K562 (cell line): ENCODE results near the gene TRIM69. TPM values are rescaled to one million over a fixed set of nuclear protein-coding genes. Genes with fewer than 3 reads are reported as not detected.

Experiments used
- ATAC-seq: fragments of 200-7000 bp; cut with Tn5 transposase; 3 replicates; pipeline ENCODE4 v1.9.1; 2020; ENCODE audit warnings: moderate library complexity
- BruUV-seq: library from RNA; stranded (reverse); fragments of 400-500 nt; replicated peaks from 2 replicates; lab custom pipeline; 2021; lab: Mats Ljungman, UMichigan
- CTCF ChIA-PET: fragments of 300-600 bp; formaldehyde crosslinking; extraction: SDS; loops from one replicate; lab custom pipeline; 2021; ENCODE audit warnings: low intra/inter-chr PET ratio; lab: Yijun Ruan, JAX
- POLR2A ChIA-PET: fragments of 300-600, 350-650 bp; sonication (Branson Sonifier 250); formaldehyde crosslinking; extraction: SDS; loops from one replicate; lab custom pipeline; 2021; ENCODE audit warnings: antibody characterized with exemption, inconsistent platforms; lab: Yijun Ruan, JAX
- DNase-seq, 4 experiments: peaks; one replicate each; pipeline versions ENCODE4 v3.0.0 to v3.0.0-alpha.2; 2011 to 2018; ENCODE audit warnings: low spot score in 3 of 4, mixed read lengths in 3 of 4; ENCODE audit errors: extremely low read depth in 1 of 4
- FAIRE-seq: peaks from 2 replicates; lab custom pipeline; 2011; peaks lifted over from hg19 to GRCh38; lab: Jason Lieb, UNC
- H2AFZ ChIP-seq: 2 replicates; pipeline ENCODE4 v1.6.0; 2011; ENCODE audit warnings: low read depth, low read length, control low read depth, inconsistent platforms
- H3K27ac ChIP-seq: fragments of 200-600 bp; 3 replicates; pipeline ENCODE4 v1.8.0; 2011; ENCODE audit warnings: low read depth, mild to moderate bottlenecking, control low read depth, inconsistent platforms, low read length, moderate library complexity, mixed read lengths; ENCODE audit errors: extremely low read depth
- H3K27me3 ChIP-seq, 2 experiments: fragments of 300-600 bp in 1 of 2; 2 replicates in 1 of 2; 3 replicates in 1 of 2; pipeline versions ENCODE4 v1.6.0 to v1.8.0; 2011; ENCODE audit warnings: inconsistent platforms in 2 of 2, low read length in 2 of 2, mild to moderate bottlenecking in 1 of 2, mixed read lengths in 1 of 2, moderate library complexity in 1 of 2; ENCODE audit not compliant: control insufficient read depth in 2 of 2, insufficient read depth in 2 of 2
- H3K36me3 ChIP-seq: fragments of 300-600 bp; 3 replicates; pipeline ENCODE4 v1.8.0; 2011; ENCODE audit warnings: mild to moderate bottlenecking, low read length, inconsistent platforms; ENCODE audit not compliant: control insufficient read depth, insufficient read depth
- H3K4me1 ChIP-seq, 2 experiments: fragments of 200-600 bp in 1 of 2; replicated peaks in 1 of 2; 2 replicates in 1 of 2; 3 replicates in 1 of 2; pipeline versions ENCODE4 v1.5.1 to v1.8.0; 2011; ENCODE audit warnings: inconsistent platforms in 2 of 2, low read length in 2 of 2, mild to moderate bottlenecking in 1 of 2, mixed read lengths in 1 of 2, moderate library complexity in 1 of 2; ENCODE audit not compliant: control insufficient read depth in 2 of 2, insufficient read depth in 2 of 2
- H3K4me2 ChIP-seq: 2 replicates; pipeline ENCODE4 v1.6.1; 2011; ENCODE audit warnings: low read length, control low read depth, inconsistent platforms, mixed read lengths; ENCODE audit not compliant: insufficient read depth
- H3K4me3 ChIP-seq: fragments of 200-600 bp; sonication (generic), shearing (Covaris generic); 2 replicates; pipeline ENCODE4 v1.5.1; 2016; ENCODE audit warnings: control low read depth, inconsistent platforms
- H3K79me2 ChIP-seq: fragments of 200-600 bp; 3 replicates; pipeline ENCODE4 v1.8.0; 2011; ENCODE audit warnings: low read length, inconsistent platforms; ENCODE audit not compliant: control insufficient read depth, insufficient read depth
- H3K9ac ChIP-seq, 2 experiments: 2 replicates each; pipeline versions ENCODE4 v1.6.0 to v1.6.1; 2011; ENCODE audit warnings: low read depth in 2 of 2, low read length in 2 of 2, control low read depth in 1 of 2, inconsistent platforms in 1 of 2, mild to moderate bottlenecking in 1 of 2, mixed read lengths in 1 of 2; ENCODE audit not compliant: insufficient read depth in 1 of 2
- H3K9me1 ChIP-seq: one replicate; pipeline ENCODE4 v1.6.0; 2011; ENCODE audit warnings: inconsistent platforms, mild to moderate bottlenecking, low read length, moderate library complexity; ENCODE audit not compliant: control insufficient read depth, insufficient read depth
- H3K9me3 ChIP-seq: replicated peaks from 2 replicates; pipeline ENCODE4 v1.5.1; 2011; ENCODE audit warnings: low read depth, low read length, inconsistent platforms; ENCODE audit not compliant: control insufficient read depth, insufficient read depth
- H4K20me1 ChIP-seq: replicated peaks from 2 replicates; pipeline ENCODE4 v1.6.1; 2011; ENCODE audit warnings: low read length, inconsistent platforms, mixed read lengths; ENCODE audit not compliant: control insufficient read depth, insufficient read depth
- ARID1B ChIP-seq: fragments of 450-650 bp; IDR thresholded peaks from 2 replicates; pipeline ENCODE4 v1.6.1; 2016; ENCODE audit warnings: antibody characterized with exemption, mild to moderate bottlenecking, inconsistent platforms
- CLOCK ChIP-seq: fragments of 250-450 bp; sonication (Bioruptor Pico); IDR thresholded peaks from 2 replicates; pipeline ENCODE4 v1.4.0; 2020; ENCODE audit warnings: mild to moderate bottlenecking, moderate library complexity, borderline replicate concordance
- HOXB6 ChIP-seq: fragments of 250-450 bp; sonication (Bioruptor Pico); IDR thresholded peaks from 2 replicates; pipeline ENCODE4 v1.5.1; 2022; ENCODE audit warnings: mild to moderate bottlenecking, borderline replicate concordance
- MYBL2 ChIP-seq, 2 experiments: fragments of 450-650 bp in 1 of 2; sonication (generic) in 1 of 2; formaldehyde crosslinking in 1 of 2; IDR thresholded peaks; 2 replicates each; pipeline versions ENCODE4 v1.6.1 to v1.8.1; 2017 to 2022; ENCODE audit warnings: borderline replicate concordance in 1 of 2, inconsistent platforms in 1 of 2, low read depth in 1 of 2, mild to moderate bottlenecking in 1 of 2, missing genetic modification reagents in 1 of 2, moderate library complexity in 1 of 2
- NCOA4 ChIP-seq: fragments of 450-650 bp; IDR thresholded peaks from 2 replicates; pipeline ENCODE4 v1.6.1; 2018; ENCODE audit warnings: mild to moderate bottlenecking; ENCODE audit not compliant: partially characterized antibody
- NONO ChIP-seq, 2 experiments: fragments of 200-400 bp in 1 of 2; fragments of 450-650 bp in 1 of 2; formaldehyde crosslinking in 1 of 2; IDR thresholded peaks; 2 replicates each; pipeline ENCODE4 v1.6.1; 2017; ENCODE audit warnings: low read depth in 2 of 2, mild to moderate bottlenecking in 2 of 2, moderate library complexity in 2 of 2, low read length in 1 of 2
- POLR2H ChIP-seq: IDR thresholded peaks from 2 replicates; pipeline ENCODE4 v1.6.1; 2016; ENCODE audit warnings: missing genetic modification characterization, low read depth, mild to moderate bottlenecking, control low read depth, missing compliant biosample characterization, moderate library complexity
- PPARD ChIP-seq: fragments of 250-450 bp; sonication (Bioruptor Pico); IDR thresholded peaks from 2 replicates; pipeline ENCODE4 v1.8.0; 2022; ENCODE audit warnings: inconsistent platforms, mild to moderate bottlenecking, moderate library complexity
- RB1 ChIP-seq: fragments of 450-650 bp; IDR thresholded peaks from 2 replicates; pipeline ENCODE4 v1.6.1; 2017; ENCODE audit warnings: low read depth, mild to moderate bottlenecking
- RBFOX2 ChIP-seq: fragments of 200-400 bp; formaldehyde crosslinking; IDR thresholded peaks from 2 replicates; pipeline ENCODE4 v1.6.1; 2017; ENCODE audit warnings: low read depth, mild to moderate bottlenecking, low read length, moderate library complexity
- RBM25 ChIP-seq: fragments of 200-400 bp; formaldehyde crosslinking; IDR thresholded peaks from 2 replicates; pipeline ENCODE4 v1.6.1; 2018; ENCODE audit warnings: low read length, low read depth, moderate library complexity; ENCODE audit not compliant: severe bottlenecking
- SRSF3 ChIP-seq: fragments of 200-400 bp; formaldehyde crosslinking; IDR thresholded peaks from 2 replicates; pipeline ENCODE4 v1.6.1; 2016; ENCODE audit warnings: mild to moderate bottlenecking, low read length, moderate library complexity; ENCODE audit not compliant: insufficient read depth
- TBL1XR1 ChIP-seq, 2 experiments: IDR thresholded peaks; 2 replicates each; pipeline ENCODE4 v1.6.1; 2012; ENCODE audit warnings: improper control_type of control experiment in 2 of 2, low read length in 2 of 2, mild to moderate bottlenecking in 1 of 2
- TCFL5 ChIP-seq: fragments of 250-450 bp; sonication (Bioruptor Pico); conservative IDR thresholded peaks from 2 replicates; pipeline ENCODE4 v1.6.1; 2021; ENCODE audit warnings: mild to moderate bottlenecking, moderate library complexity, matching md5 sums
- TGIF2 ChIP-seq: sonication (generic); formaldehyde crosslinking; IDR thresholded peaks from 2 replicates; pipeline ENCODE4 v1.8.1; 2022; ENCODE audit warnings: mild to moderate bottlenecking, missing genetic modification reagents, moderate library complexity
- XRCC5 ChIP-seq: fragments of 200-400 bp; formaldehyde crosslinking; IDR thresholded peaks from 2 replicates; pipeline ENCODE4 v1.6.1; 2017; ENCODE audit warnings: low read depth, mild to moderate bottlenecking, low read length
- ZNF384 ChIP-seq: IDR thresholded peaks from 2 replicates; pipeline ENCODE4 v1.6.1; 2012; ENCODE audit warnings: low read depth, low read length, improper control_type of control experiment
- WGBS: fragments of 100-300 bp; shearing (Covaris generic); methylation state at CpG from one replicate; pipeline ENCODE4 v1.1.6; 2016; ENCODE audit warnings: low coverage, mixed read lengths; ENCODE audit not compliant: insufficient coverage; ENCODE audit errors: missing lambda C conversion rate; 5-methylcytosine and 5-hydroxymethylcytosine counted together
- in situ Hi-C: fragments of 300-500 bp; cut with MboI; formaldehyde crosslinking; loops from 4 replicates; pipeline ENCODE4 v1.15.0; 2018; ENCODE audit warnings: inconsistent platforms, mixed read lengths
- intact Hi-C: fragments of 100-400 bp; cut with micrococcal nuclease; formaldehyde crosslinking; loops from 2 replicates; pipeline ENCODE4 v1.14.2; 2022
- polyA plus RNA-seq, 8 experiments: library from polyadenylated mRNA; depleted of rRNA in 4 of 8; stranded (reverse) in 5 of 8; unstranded in 3 of 8; fragments of >200 nt; fragmentation: Nextera tagmentation in 2 of 8; fragmentation: Illumina TruSeq in 1 of 8; extraction: Ambion mirVana in 2 of 8; extraction: Trizol in 1 of 8; gene quantifications; 2 replicates each; pipeline versions ENCODE4 v1.2.1 to v1.2.3, GENCODE V29; 2011 to 2014; ENCODE audit warnings: inconsistent platforms in 1 of 8, missing spikeins in 1 of 8
- total RNA-seq, 7 experiments: library from RNA; depleted of rRNA in 6 of 7; stranded (reverse); fragments of >200 nt in 6 of 7; fragmentation: Illumina TruSeq in 2 of 7; extraction: Trizol in 2 of 7; gene quantifications; 2 replicates each; pipeline versions ENCODE4 v1.2.1 to v1.2.3, GENCODE V29; 2011 to 2021; ENCODE audit warnings: low replicate concordance in 1 of 7

Gene TRIM69
- total and polyA plus RNA-seq, 9 of the 15 experiments (the other 6 are each of a cell fraction or from before 2014, with no cell fraction given) = 1.0 to 4.3 (median 2.3) TPM

DNA sequence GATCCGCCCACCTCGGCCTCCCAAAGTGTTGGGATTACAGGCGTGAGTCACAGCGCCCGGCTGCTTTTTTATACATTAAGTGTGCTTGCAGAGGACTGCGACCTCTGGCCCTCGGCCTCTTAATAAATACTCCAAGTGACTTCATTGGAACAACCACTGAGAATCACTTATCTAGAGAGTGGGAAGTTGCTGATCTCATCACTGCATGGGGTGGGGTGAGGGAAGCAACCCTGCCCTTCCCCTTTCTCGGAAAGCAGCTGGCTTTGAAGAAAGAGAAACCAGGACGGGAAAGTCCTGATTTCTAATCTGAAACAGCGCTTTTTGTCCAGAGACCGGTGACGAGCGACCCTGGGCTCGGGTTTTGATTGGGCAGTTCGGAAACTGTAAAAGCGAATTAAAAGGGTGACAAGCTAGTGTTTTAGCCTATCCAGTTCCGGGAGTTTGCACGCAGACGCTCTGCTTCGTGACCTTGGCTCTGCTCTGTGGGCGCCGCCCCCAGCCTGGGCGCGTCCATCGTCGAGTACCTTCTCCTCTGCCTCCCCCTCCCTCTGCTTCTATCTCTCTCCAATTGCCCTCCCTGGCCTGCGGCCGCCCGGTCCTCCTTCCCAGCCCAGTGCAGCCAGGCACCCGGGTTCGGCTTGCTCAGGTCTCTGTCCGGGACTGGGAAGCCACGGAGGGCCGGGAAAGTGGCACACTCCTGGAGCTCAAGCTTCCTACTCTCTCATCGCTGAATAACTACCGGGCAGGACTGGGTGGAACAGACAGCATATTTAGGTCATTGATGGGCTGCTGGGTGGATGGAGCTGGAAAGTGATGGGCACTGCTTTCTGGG lies 7.5 kb upstream of the TRIM69 start (continued):
- TF ChIP-seq HOXB6 (no peak), ZNF384 (no peak), POLR2H (peak; percentile 61; the same call in 1 of the 2 replicates), RBFOX2 (peak; percentile 83)

DNA sequence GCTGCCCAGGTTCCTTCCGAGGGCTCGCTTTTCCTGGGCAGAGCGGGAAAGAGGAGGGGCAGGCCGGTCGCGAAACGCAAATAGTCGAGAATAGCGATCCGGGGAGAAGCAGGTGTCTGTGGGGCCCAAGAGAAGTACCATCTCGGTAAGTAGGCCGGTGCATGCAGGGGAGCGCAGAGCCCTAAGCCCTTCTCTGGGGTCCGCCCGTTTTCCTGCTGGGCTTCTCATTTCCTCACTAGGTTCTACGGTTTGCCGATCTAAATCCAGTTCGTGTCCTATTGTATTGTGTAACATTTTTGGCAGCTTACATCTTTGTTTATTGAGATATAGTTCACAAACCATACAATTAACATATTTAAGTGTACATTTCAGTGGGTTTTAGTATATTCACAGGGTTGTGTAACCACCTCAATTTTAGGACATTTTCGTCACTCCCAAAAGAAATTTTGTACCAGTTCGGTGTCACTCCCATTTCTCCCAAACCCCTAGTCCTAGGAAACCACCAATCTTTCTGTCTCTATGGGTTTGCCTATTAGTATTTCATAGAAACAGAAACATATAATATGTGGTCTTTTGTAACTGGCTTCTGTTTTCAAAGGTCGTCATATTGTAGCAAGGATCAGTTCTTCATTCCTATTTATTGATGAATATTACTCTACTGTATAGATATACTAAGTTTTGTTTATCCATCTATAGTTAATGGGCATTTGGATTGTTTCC lies 6.8 kb upstream of the TRIM69 start:
- ATAC-seq (peak; percentile 4), DNase-seq (peak in 1 of 4 experiments; percentile 20), FAIRE-seq (no peak)
- ChIA-PET POLR2A (interaction anchor here (0.7 to 10.1 kb wide), 11 partner anchors 7 to 361 kb away, joined by 3 to 136 read pairs (median 4); partner anchors contain the start of genes B2M, PATL2, SPG11 and TRIM69), CTCF (no interaction called here)
- Histone ChIP-seq H3K9me1 (no peaks in the 10 kb centered on the region), H3K27ac (peak overlapping the region; percentile 77), H3K4me2 (peak overlapping the region; percentile 82), H3K9me3 (no peaks in the 10 kb centered on the region), H3K4me3 (peak overlapping the region; percentile 52), H3K27me3 (no peaks in the 10 kb centered on the region), H3K9ac (peak overlapping the region; percentile 70 to 88), H3K79me2 (no peaks in the 10 kb centered on the region), H3K36me3 (no peaks in the 10 kb centered on the region), H3K4me1 (peaks cover 20 to 29% of the 10 kb centered on the region in 2 experiments), H4K20me1 (no peaks in the 10 kb centered on the region), H2AFZ (peak overlapping the region; percentile 75)
- 7% methylated on average over 21 of the region's 21 CpGs for WGBS
- in situ Hi-C loops (no loop called here), intact Hi-C loops (loop anchor here (2.0 kb wide), 1 partner anchor 19 kb away; the partner anchor contains the start of genes B2M and PATL2)
- BruUV-seq = TSS peak; percentile 45
- TF ChIP-seq RBM25 = no peak
- no peak for TF ChIP-seq CLOCK (CRISPR knock-in tag)
- TF ChIP-seq TGIF2 (CRISPR knock-in tag) = no peak
- TF ChIP-seq NONO (IDR thresholded peaks at IDR 0.05; ENCODE audit: low read depth in 2 of 2, low read length in 1 of 2) = no peak
- TF ChIP-seq MYBL2 (IDR thresholded peaks at IDR 0.05; ENCODE audit: low read depth) = no peak
- TF ChIP-seq MYBL2 (CRISPR knock-in tag; IDR thresholded peaks at IDR 0.05; ENCODE audit: borderline replicate concordance) = no peak
- TF ChIP-seq TCFL5 (CRISPR knock-in tag) = no peak
- TF ChIP-seq SRSF3 = no peak
- TF ChIP-seq NCOA4 = no peak
- no peak for TF ChIP-seq TBL1XR1 (IDR thresholded peaks at IDR 0.05; ENCODE audit: low read length in 2 of 2)
- TF ChIP-seq ARID1B = no peak
- no peak for TF ChIP-seq XRCC5
- no peak for TF ChIP-seq PPARD (CRISPR knock-in tag)
- TF ChIP-seq RB1 = no peak
